HFF-Myc (cell line): ENCODE data around the gene DYNC1I1.

Source experiments
- DNase-seq: peaks from one replicate; pipeline ENCODE4 v3.0.0-alpha.2; 2011; ENCODE audit warnings: low read depth; ENCODE audit errors: extremely low read depth
- H3K4me3 ChIP-seq: replicated peaks from 2 replicates; pipeline ENCODE4 v1.5.1; 2011; ENCODE audit warnings: low read depth, mild to moderate bottlenecking, control low read depth, low read length
- CTCF ChIP-seq: IDR thresholded peaks from 2 replicates; pipeline ENCODE4 v1.5.1; 2012; ENCODE audit warnings: mild to moderate bottlenecking, low read depth, low read length, control low read depth; ENCODE audit errors: missing control alignments

The DYNC1I1 gene

GRCh38 chr7:95772298-95772770 is at the start of gene DYNC1I1:
Gene DYNC1I1, plus strand, starts transcription at chr7:95772554. Its CDS starts 32,176 bp downstream, at chr7:95804730.
- peak within 1 kb of the TSS; percentile 33 for H3K4me3 ChIP-seq
- no peak for TF ChIP-seq CTCF
- DNase-seq, result no peak

GRCh38 chr7:95723583-95724180 is 48.7 kb upstream of the DYNC1I1 start:
- TF ChIP-seq CTCF, result no peak
- H3K4me3 ChIP-seq, result no peak overlapping the region
- no peak for DNase-seq

GRCh38 chr7:95725205-95725604 is 47.1 kb upstream of the DYNC1I1 start:
- no peak for TF ChIP-seq CTCF
- H3K4me3 ChIP-seq, result no peak overlapping the region
- no peak for DNase-seq

- no peak for TF ChIP-seq CTCF
- DNase-seq, result no peak
- H3K4me3 ChIP-seq, result no peak overlapping the region
Measured at GRCh38 chr7:95730493-95731280, 41.7 kb upstream of the DYNC1I1 start.

- no peak for DNase-seq
- no peak overlapping the region for H3K4me3 ChIP-seq
- TF ChIP-seq CTCF, result no peak
Measured at GRCh38 chr7:95736635-95737034, 35.7 kb upstream of the DYNC1I1 start.

- TF ChIP-seq CTCF, result no peak
- DNase-seq, result no peak
- H3K4me3 ChIP-seq, result no peak overlapping the region
Measured at GRCh38 chr7:95737828-95738505, 34.4 kb upstream of the DYNC1I1 start.
